ENCODE results near the gene MICB. TPM values are rescaled to one million over a fixed set of nuclear protein-coding genes. Genes with fewer than 3 reads are reported as not detected.

MICB gene
- polyA plus RNA-seq, 3 donors from 2014 or later, result 7.4 to 15.2 (median 10.3) TPM

DNA sequence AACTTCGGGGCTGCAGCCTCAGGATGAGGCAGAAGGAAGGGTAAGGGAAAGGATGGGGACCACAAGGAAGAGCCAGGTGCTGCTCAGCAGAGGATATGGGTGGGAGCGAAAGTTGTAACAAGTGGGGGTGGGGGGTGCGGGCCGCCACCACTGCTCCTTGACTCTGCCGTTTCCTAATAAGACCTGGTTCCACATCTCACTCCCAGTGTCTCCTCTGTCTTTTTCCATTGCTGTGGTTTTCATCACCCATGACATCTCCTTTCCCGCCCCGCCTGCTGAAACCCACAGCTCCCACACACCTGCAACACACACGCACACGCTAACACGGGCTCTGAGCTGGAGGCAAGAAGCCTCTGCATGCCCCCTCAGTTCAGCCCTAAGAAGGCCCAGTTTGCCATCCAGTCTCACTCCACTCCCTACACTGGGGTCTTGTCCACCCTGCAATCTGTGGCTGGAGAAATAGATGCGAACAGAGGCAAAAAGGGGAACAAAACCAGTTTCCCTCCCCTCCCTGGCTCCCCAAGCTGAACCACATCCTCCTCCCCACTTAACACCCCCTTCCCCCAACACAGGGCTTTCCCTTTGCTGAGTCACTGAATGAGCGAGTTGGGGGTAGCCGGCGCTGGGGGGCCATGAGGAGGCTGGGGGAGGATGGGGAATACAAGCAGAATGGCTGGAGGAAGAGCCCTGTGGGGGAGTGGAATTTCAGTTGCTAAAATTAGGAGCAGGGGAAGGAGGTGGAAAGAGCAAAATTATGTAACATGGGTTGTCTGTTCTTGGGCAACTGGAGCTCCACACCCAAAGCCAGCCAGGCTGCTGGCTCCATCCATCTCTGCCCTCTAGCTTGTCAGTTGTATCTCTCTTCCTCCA, 60.9 kb downstream of the MICB start:
- DNase-seq, result peak; percentile 69 to 77 (median 72)
- peak overlapping the region; percentile 91 to 97 (median 95) for H3K27ac Mint-ChIP-seq
- no peaks in the 10 kb centered on the region for H3K9me3 Mint-ChIP-seq
- peaks cover 2 to 19% (median 10%) of the 10 kb centered on the region in 3 donors for H3K27me3 Mint-ChIP-seq (ENCODE audit: low read depth in 3 of 3)
- peaks cover 3 to 14% (median 7%) of the 10 kb centered on the region in 3 donors for H3K36me3 Mint-ChIP-seq
- peak overlapping the region; percentile 77 to 94 (median 83) for H3K4me3 Mint-ChIP-seq
- H3K4me1 Mint-ChIP-seq, result peaks cover 63 to 68% of the 10 kb centered on the region in 2 donors

DNA sequence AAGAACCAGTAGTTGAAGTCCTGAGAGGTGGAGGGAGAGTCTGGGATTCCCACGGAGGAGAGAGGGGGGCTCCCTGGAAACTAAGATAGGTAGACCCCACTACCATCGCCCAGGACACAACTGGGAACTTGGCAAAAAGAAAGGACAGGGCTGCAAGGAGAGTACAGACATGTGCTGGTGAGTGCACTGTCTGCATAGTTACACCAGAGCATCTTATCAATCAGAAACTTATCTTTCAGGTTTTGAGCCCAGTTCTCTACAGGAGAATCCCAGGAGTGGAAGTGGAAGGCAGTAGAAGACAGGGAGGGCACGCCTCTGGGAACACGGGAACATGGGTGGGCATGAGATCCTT, 61.6 kb downstream of the MICB start:
- no peak for DNase-seq
- H3K36me3 Mint-ChIP-seq, result peaks cover 3 to 15% (median 8%) of the 10 kb centered on the region in 3 donors

DNA sequence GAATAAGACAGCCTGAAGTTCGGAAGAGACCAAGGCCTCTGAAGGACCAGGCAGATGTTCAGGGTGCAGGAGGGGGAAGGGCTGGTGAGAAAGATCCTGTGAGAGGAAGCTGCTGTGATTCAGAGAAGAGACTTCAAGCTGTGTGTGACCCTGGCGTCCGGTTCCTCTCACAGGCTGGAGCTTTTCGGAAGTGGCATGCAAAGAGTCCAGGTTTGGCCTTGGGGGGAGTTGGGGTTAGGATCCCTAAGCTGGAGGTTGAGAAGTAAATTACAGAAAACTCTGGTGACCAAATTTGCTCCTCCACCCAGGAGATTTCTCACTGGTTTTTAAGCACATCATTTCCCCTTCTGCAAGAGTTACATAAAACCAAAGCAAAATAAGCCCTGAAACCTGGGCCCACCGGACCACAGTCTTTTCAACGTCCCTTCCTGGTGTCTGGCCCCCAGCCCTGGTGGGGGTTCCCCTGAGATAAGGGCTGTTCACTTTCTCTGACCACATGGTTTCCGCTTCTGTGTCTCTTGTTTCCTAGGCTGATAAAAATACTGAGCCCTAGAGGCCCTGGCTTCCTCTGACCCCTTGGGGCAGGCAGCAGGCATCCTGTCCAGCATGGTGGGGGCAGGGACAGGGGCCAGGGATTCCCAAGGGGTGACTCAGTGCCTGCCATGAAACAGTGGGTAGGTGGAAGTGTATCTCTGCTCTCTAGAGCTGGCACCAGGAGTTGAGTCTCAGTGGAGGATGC, 62.2 kb downstream of the MICB start:
- H3K4me1 Mint-ChIP-seq, result peaks cover 64 to 68% of the 10 kb centered on the region in 2 donors
- peak; percentile 67 to 74 (median 71) for DNase-seq
- peak overlapping the region; percentile 91 to 97 (median 95) for H3K27ac Mint-ChIP-seq
- peaks cover 3 to 21% (median 10%) of the 10 kb centered on the region in 3 donors for H3K27me3 Mint-ChIP-seq (ENCODE audit: low read depth in 3 of 3)
- H3K9me3 Mint-ChIP-seq, result no peaks in the 10 kb centered on the region
- peak overlapping the region; percentile 77 to 94 (median 83) for H3K4me3 Mint-ChIP-seq
- peaks cover 3 to 15% (median 8%) of the 10 kb centered on the region in 3 donors for H3K36me3 Mint-ChIP-seq

More for the DNA sequence above, 61.6 kb downstream of the MICB start:
- Mint-ChIP-seq H3K27ac (peak overlapping the region; percentile 91 to 97 (median 95)), H3K4me1 (peaks cover 64 to 68% of the 10 kb centered on the region in 2 donors), H3K9me3 (no peaks in the 10 kb centered on the region), H3K4me3 (peak overlapping the region; percentile 77 to 94 (median 83)), H3K27me3 (ENCODE audit: low read depth in 3 of 3) (peaks cover 2 to 19% (median 10%) of the 10 kb centered on the region in 3 donors)

DNA sequence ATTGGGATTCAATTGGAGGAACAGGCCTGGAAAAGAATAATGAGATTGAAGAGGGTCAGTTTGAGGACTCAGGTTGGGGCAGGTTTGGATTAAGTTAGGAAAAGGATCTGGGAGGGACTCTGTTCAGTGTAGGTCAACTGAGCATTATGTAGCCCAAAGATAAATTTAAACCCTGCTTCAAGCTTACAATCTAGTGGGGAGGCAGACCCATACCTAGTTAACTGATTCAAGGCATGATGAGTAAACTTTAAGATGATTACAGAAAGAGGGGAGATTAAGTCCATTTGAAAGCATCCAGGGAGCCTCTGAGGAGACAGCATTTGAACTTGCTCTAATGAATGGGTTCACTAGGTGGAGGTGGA, 62.7 kb downstream of the MICB start:
- H3K27ac Mint-ChIP-seq, result peak overlapping the region; percentile 91 to 97 (median 95)
- H3K36me3 Mint-ChIP-seq, result peaks cover 3 to 15% (median 8%) of the 10 kb centered on the region in 3 donors
- H3K4me1 Mint-ChIP-seq, result peaks cover 67 to 68% of the 10 kb centered on the region in 2 donors
- H3K4me3 Mint-ChIP-seq, result peak overlapping the region; percentile 77 to 94 (median 83)
- H3K27me3 Mint-ChIP-seq (ENCODE audit: low read depth in 3 of 3), result peaks cover 5 to 24% (median 10%) of the 10 kb centered on the region in 3 donors
- no peaks in the 10 kb centered on the region for H3K9me3 Mint-ChIP-seq
- DNase-seq, result no peak

Other genes starting within 250 kb of the MICB start
- gene HLA-C, start 226.1 kb upstream of the MICB start, polyA plus RNA-seq, result 1,000 to 10,000 TPM; 2,339 to 4,766 (median 4,197) TPM
- over 10,000 TPM in 2 of 3 donors, 1,000 to 10,000 TPM in 1; 9,643 to 11,927 (median 10,594) TPM for gene HLA-B, start 141.0 kb upstream of the MICB start, polyA plus RNA-seq
- 1 to 10 TPM; 5.7 to 6.9 (median 6.4) TPM for gene MICA, start 94.5 kb upstream of the MICB start, polyA plus RNA-seq
- not detected for gene MCCD1, start 30.8 kb downstream of the MICB start, polyA plus RNA-seq
- 10 to 100 TPM; 49.7 to 71.6 (median 56.2) TPM for gene DDX39B, start 43.9 kb downstream of the MICB start, polyA plus RNA-seq
- not detected for gene ATP6V1G2, start 48.5 kb downstream of the MICB start, polyA plus RNA-seq
- 10 to 100 TPM in 2 of 3 donors, 1 to 10 TPM in 1; 5.0 to 15.0 (median 13.6) TPM for gene NFKBIL1, start 49.5 kb downstream of the MICB start, polyA plus RNA-seq
- gene LTA, start 74.1 kb downstream of the MICB start, polyA plus RNA-seq, result 1 to 10 TPM; 1.4 to 6.6 (median 3.1) TPM
- 1 to 10 TPM; 2.1 to 5.9 (median 5.6) TPM for gene TNF, start 77.4 kb downstream of the MICB start, polyA plus RNA-seq
- gene LTB, start 84.3 kb downstream of the MICB start, polyA plus RNA-seq, result 100 to 1,000 TPM; 132 to 137 (median 133) TPM
- gene LST1, start 88.1 kb downstream of the MICB start, polyA plus RNA-seq, result 10 to 100 TPM; 20.3 to 44.8 (median 42.3) TPM
- 100 to 1,000 TPM; 393 to 414 (median 409) TPM for gene NCR3, start 94.9 kb downstream of the MICB start, polyA plus RNA-seq
- gene AIF1, start 117.1 kb downstream of the MICB start, polyA plus RNA-seq, result 10 to 100 TPM in 2 of 3 donors, 1 to 10 TPM in 1; 6.6 to 44.1 (median 40.3) TPM
- gene PRRC2A, start 122.6 kb downstream of the MICB start, polyA plus RNA-seq, result 10 to 100 TPM in 1 of 3 donors, 1 to 10 TPM in 1, not detected in 1; 2.3 to 13.4 TPM
- gene BAG6, start 154.5 kb downstream of the MICB start, polyA plus RNA-seq, result 10 to 100 TPM in 2 of 3 donors, 1 to 10 TPM in 1; 8.5 to 22.7 (median 16.2) TPM
- 1 to 10 TPM; 1.8 to 5.7 (median 3.9) TPM for gene APOM, start 157.7 kb downstream of the MICB start, polyA plus RNA-seq
- 10 to 100 TPM; 23.6 to 41.6 (median 26.3) TPM for gene C6orf47, start 162.6 kb downstream of the MICB start, polyA plus RNA-seq
- gene GPANK1, start 166.9 kb downstream of the MICB start, polyA plus RNA-seq, result 10 to 100 TPM; 17.2 to 29.3 (median 22.9) TPM
- 100 to 1,000 TPM; 253 to 291 (median 289) TPM for gene CSNK2B, start 167.9 kb downstream of the MICB start, polyA plus RNA-seq
- 1 to 10 TPM in 1 of 3 donors, under 1 TPM in 2; 0.44 to 1.8 (median 0.47) TPM for gene LY6G5B, start 171.8 kb downstream of the MICB start, polyA plus RNA-seq
- gene LY6G5C, start 182.9 kb downstream of the MICB start, polyA plus RNA-seq, result 1 to 10 TPM; 4.6 to 9.7 (median 6.1) TPM
- gene ABHD16A, start 205.2 kb downstream of the MICB start, polyA plus RNA-seq, result 10 to 100 TPM; 43.6 to 53.7 (median 47.0) TPM
- 1 to 10 TPM in 1 of 3 donors, not detected in 2; 2.5 TPM for gene LY6G6F, start 208.7 kb downstream of the MICB start, polyA plus RNA-seq
- gene LY6G6D, start 217.2 kb downstream of the MICB start, polyA plus RNA-seq, result not detected
- not detected for gene LY6G6C, start 223.6 kb downstream of the MICB start, polyA plus RNA-seq
- 10 to 100 TPM in 1 of 3 donors, 1 to 10 TPM in 2; 2.6 to 10.9 (median 6.3) TPM for gene MPIG6B, start 225.2 kb downstream of the MICB start, polyA plus RNA-seq
- 100 to 1,000 TPM in 1 of 3 donors, 10 to 100 TPM in 2; 58.5 to 112 (median 74.9) TPM for gene DDAH2, start 231.2 kb downstream of the MICB start, polyA plus RNA-seq
- 1,000 to 10,000 TPM; 1,179 to 1,674 (median 1,350) TPM for gene CLIC1, start 238.4 kb downstream of the MICB start, polyA plus RNA-seq
- 1 to 10 TPM in 2 of 3 donors, not detected in 1; 2.1 to 2.5 TPM for gene MSH5, start 241.9 kb downstream of the MICB start, polyA plus RNA-seq

All from immature natural killer cell (primary cell).